Coronary artery (tissue), 2 donors: ENCODE measurements around the gene PFKL.

ENCODE experiments used
- DNase-seq: peaks from one replicate; pipeline ENCODE4 v3.0.0-alpha.2; 2017; ENCODE audit warnings: low spot score
- H3K27ac ChIP-seq, 2 donors: fragments of 200-600 bp; sonication (generic); one replicate each; pipeline ENCODE4 v1.5.1; 2016 to 2019
- H3K4me3 ChIP-seq: fragments of 200-600 bp; sonication (generic); 2 replicates; pipeline ENCODE4 v1.5.1; 2016; ENCODE audit warnings: mild to moderate bottlenecking, moderate library complexity
- TF ChIP-seq, protein P1 (sequence below): fragments of 200-600 bp; sonication (generic); IDR thresholded peaks from one replicate; pipeline ENCODE4 v1.5.1; 2019; ENCODE audit warnings: antibody characterized with exemption

The PFKL gene

DNA sequence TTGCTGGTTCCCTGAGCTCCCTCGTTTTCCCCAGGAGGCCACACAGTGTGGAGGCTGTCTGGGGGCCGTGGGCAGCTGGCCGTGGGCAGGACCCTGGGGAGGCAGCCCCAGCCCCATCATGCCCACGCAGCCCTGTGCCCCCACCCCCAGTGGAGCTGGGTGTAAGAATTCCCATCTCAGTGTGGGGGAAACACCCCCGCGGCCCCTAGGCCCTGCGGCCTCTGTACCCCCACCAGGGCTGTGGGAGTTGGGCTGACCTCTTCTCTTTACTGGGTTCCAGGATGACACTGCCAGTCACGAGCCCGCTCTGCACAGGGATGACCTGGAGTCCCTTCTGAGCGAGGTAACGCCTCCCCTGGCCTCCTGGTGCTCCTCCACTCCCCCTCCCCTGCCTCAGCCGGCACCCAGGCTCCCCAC lies 3.7 kb upstream of the PFKL start:
- DNase-seq, result no peak
- Histone ChIP-seq H3K27ac (no peak overlapping the region), H3K4me3 (no peak overlapping the region)
- TF ChIP-seq, protein P1, sequence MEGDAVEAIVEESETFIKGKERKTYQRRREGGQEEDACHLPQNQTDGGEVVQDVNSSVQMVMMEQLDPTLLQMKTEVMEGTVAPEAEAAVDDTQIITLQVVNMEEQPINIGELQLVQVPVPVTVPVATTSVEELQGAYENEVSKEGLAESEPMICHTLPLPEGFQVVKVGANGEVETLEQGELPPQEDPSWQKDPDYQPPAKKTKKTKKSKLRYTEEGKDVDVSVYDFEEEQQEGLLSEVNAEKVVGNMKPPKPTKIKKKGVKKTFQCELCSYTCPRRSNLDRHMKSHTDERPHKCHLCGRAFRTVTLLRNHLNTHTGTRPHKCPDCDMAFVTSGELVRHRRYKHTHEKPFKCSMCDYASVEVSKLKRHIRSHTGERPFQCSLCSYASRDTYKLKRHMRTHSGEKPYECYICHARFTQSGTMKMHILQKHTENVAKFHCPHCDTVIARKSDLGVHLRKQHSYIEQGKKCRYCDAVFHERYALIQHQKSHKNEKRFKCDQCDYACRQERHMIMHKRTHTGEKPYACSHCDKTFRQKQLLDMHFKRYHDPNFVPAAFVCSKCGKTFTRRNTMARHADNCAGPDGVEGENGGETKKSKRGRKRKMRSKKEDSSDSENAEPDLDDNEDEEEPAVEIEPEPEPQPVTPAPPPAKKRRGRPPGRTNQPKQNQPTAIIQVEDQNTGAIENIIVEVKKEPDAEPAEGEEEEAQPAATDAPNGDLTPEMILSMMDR, result no peak

- TF ChIP-seq, protein P1, result no peak
- no peak overlapping the region for H3K4me3 ChIP-seq
- no peak for DNase-seq
- no peak overlapping the region for H3K27ac ChIP-seq
Measured at GRCh38 chr21:44296916-44297315, 2.9 kb upstream of the PFKL start.

- TF ChIP-seq, protein P1, result peak; percentile 47
- no peak overlapping the region for H3K4me3 ChIP-seq
- peak; percentile 86 for DNase-seq
- no peak overlapping the region for H3K27ac ChIP-seq
Measured at GRCh38 chr21:44297525-44298290, 2.1 kb upstream of the PFKL start.

- no peak overlapping the region for H3K27ac ChIP-seq
- no peak overlapping the region for H3K4me3 ChIP-seq
Measured at GRCh38 chr21:44298301-44298700, 1.6 kb upstream of the PFKL start.

DNA sequence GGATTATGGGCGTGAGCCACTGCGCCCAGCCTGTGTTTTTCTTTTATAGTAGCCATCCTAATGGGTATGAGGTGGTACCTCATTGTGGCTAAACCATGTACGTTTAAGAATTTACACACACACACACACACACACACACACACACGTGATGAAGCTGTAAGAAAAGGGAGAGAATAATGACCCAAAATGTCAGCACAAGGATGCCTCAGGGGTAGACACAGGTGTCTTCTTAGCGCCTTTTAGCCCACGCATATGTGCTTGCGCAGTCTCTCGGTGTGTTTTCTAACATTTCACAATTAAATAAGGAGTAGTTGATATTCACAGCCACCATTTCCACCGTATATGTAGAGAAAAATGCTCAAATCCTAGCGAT lies 782 bp upstream of the PFKL start:
- DNase-seq, result no peak
- H3K27ac ChIP-seq, result peak overlapping the region; percentile 64 to 98
- peak overlapping the region; percentile 98 for H3K4me3 ChIP-seq

More at GRCh38 chr21:44298301-44298700, 1.6 kb upstream of the PFKL start:
- DNase-seq, result no peak
- TF ChIP-seq, protein P1, result no peak

GRCh38 chr21:44300262-44300959 lies 558 bp downstream of the PFKL start:
- TF ChIP-seq, protein P1, result no peak
- DNase-seq, result no peak
- peak overlapping the region; percentile 98 for H3K4me3 ChIP-seq
- H3K27ac ChIP-seq, result peak overlapping the region; percentile 82 to 98

More for the DNA sequence above, 782 bp upstream of the PFKL start:
- TF ChIP-seq, protein P1, result no peak
